SK-N-SH (cell line): ENCODE measurements around the gene CR1. TPM values are rescaled to one million over a fixed set of nuclear protein-coding genes. Genes with fewer than 3 reads are reported as not detected.

Experiments
- CTCF ChIA-PET: fragments of 300-600, 350-600 bp; formaldehyde crosslinking; extraction: SDS; loops from one replicate; lab custom pipeline; 2021; lab: Yijun Ruan, JAX
- POLR2A ChIA-PET: fragments of 350-600 bp; sonication (Branson Sonifier 250); formaldehyde crosslinking; extraction: SDS; loops from one replicate; lab custom pipeline; 2020; ENCODE audit warnings: antibody characterized with exemption, inconsistent platforms; lab: Yijun Ruan, JAX
- DNase-seq: peaks from one replicate; pipeline ENCODE4 v3.0.0; 2012
- H2AFZ ChIP-seq: fragments of 200-600 bp; sonication (generic); 2 replicates; pipeline ENCODE4 v1.8.1; 2016; ENCODE audit warnings: antibody characterized with exemption, mild to moderate bottlenecking, low read depth
- H3F3A ChIP-seq: fragments of 200-600 bp; sonication (generic); replicated peaks from 2 replicates; pipeline ENCODE3; 2016; ENCODE audit warnings: antibody characterized with exemption, mild to moderate bottlenecking; ENCODE audit not compliant: insufficient read depth
- H3K27ac ChIP-seq, 2 experiments: fragments of 200-500 bp in 1 of 2; fragments of 200-600 bp in 1 of 2; sonication (Bioruptor generic) in 1 of 2; sonication (generic), shearing (Covaris generic) in 1 of 2; 2 replicates each; pipeline versions ENCODE4 v1.5.1 to v1.6.1; 2014 to 2016; ENCODE audit warnings: low read depth in 2 of 2, inconsistent platforms in 1 of 2, low read length in 1 of 2, mild to moderate bottlenecking in 1 of 2, mixed read lengths in 1 of 2
- H3K27me3 ChIP-seq: fragments of 200-600 bp; sonication (generic), shearing (Covaris generic); 2 replicates; pipeline ENCODE4 v1.6.1; 2016; ENCODE audit warnings: mixed run types; ENCODE audit not compliant: insufficient read depth
- H3K36me3 ChIP-seq, 2 experiments: fragments of 200-500 bp in 1 of 2; fragments of 200-600 bp in 1 of 2; sonication (Bioruptor generic) in 1 of 2; sonication (generic) in 1 of 2; replicated peaks in 1 of 2; 2 replicates each; pipeline versions ENCODE3 to v1.5.1; 2014 to 2016; ENCODE audit warnings: low read length in 1 of 2, mild to moderate bottlenecking in 1 of 2; ENCODE audit not compliant: insufficient read depth in 2 of 2, control insufficient read depth in 1 of 2
- H3K4me1 ChIP-seq, 2 experiments: fragments of 200-500 bp in 1 of 2; fragments of 200-600 bp in 1 of 2; sonication (Bioruptor generic) in 1 of 2; sonication (generic), shearing (Covaris generic) in 1 of 2; 2 replicates each; pipeline versions ENCODE4 v1.5.1 to v1.6.1; 2014 to 2016; ENCODE audit warnings: low read depth in 1 of 2, low read length in 1 of 2, mixed run types in 1 of 2; ENCODE audit not compliant: insufficient read depth in 2 of 2, control insufficient read depth in 1 of 2
- H3K4me2 ChIP-seq: fragments of 200-600 bp; sonication (generic), shearing (Covaris generic); 2 replicates; pipeline ENCODE4 v1.6.1; 2017; ENCODE audit warnings: mixed run types
- H3K4me3 ChIP-seq, 2 experiments: fragments of 200-500 bp in 1 of 2; fragments of 200-600 bp in 1 of 2; sonication (Bioruptor generic) in 1 of 2; sonication (generic), shearing (Covaris generic) in 1 of 2; 2 replicates each; pipeline versions ENCODE4 v1.5.1 to v1.8.1; 2014 to 2016; ENCODE audit warnings: low read depth in 2 of 2, inconsistent platforms in 1 of 2, low read length in 1 of 2, mild to moderate bottlenecking in 1 of 2, mixed read lengths in 1 of 2, moderate library complexity in 1 of 2
- H3K79me2 ChIP-seq: fragments of 200-600 bp; sonication (generic); 2 replicates; pipeline ENCODE4 v1.8.1; 2017; ENCODE audit warnings: mild to moderate bottlenecking; ENCODE audit not compliant: insufficient read depth
- H3K9ac ChIP-seq: fragments of 200-600 bp; sonication (generic); 2 replicates; pipeline ENCODE4 v1.6.1; 2017; ENCODE audit warnings: mixed run types
- H3K9me2 ChIP-seq: fragments of 200-600 bp; sonication (generic); 2 replicates; pipeline ENCODE4 v1.6.1; 2017; ENCODE audit warnings: mixed run types
- H3K9me3 ChIP-seq: fragments of 200-600 bp; sonication (generic); 2 replicates; pipeline ENCODE4 v1.6.1; 2017; ENCODE audit warnings: mixed run types, mild to moderate bottlenecking, moderate library complexity
- H4K20me1 ChIP-seq: fragments of 200-600 bp; sonication (generic); 2 replicates; pipeline ENCODE4 v1.6.1; 2017; ENCODE audit warnings: mild to moderate bottlenecking, mixed run types; ENCODE audit not compliant: insufficient read depth
- CHD2 ChIP-seq: fragments of 150-350 bp; IDR thresholded peaks from 2 replicates; pipeline ENCODE4 v1.6.1; 2018; ENCODE audit warnings: low read length; ENCODE audit not compliant: partially characterized antibody
- ELF1 ChIP-seq: IDR thresholded peaks from 2 replicates; pipeline ENCODE4 v1.4.0; 2012
- EZH2phosphoT487 ChIP-seq: fragments of 200-600 bp; sonication (generic); IDR thresholded peaks from 2 replicates; pipeline ENCODE4 v1.6.1; 2017; ENCODE audit warnings: low read depth, mixed run types, mild to moderate bottlenecking, antibody characterized with exemption, moderate library complexity, borderline replicate concordance
- FOSL2 ChIP-seq: IDR thresholded peaks from 2 replicates; pipeline ENCODE4 v1.4.0; 2012; ENCODE audit warnings: low read depth, mild to moderate bottlenecking, moderate library complexity, borderline replicate concordance
- FOXM1 ChIP-seq: IDR thresholded peaks from 2 replicates; pipeline ENCODE4 v1.4.0; 2012; ENCODE audit warnings: low read depth, mild to moderate bottlenecking
- GABPA ChIP-seq: IDR thresholded peaks from 2 replicates; pipeline ENCODE4 v1.4.0; 2012; ENCODE audit warnings: low read depth, mild to moderate bottlenecking
- GATA2 ChIP-seq: sonication (generic); formaldehyde crosslinking; IDR thresholded peaks from 2 replicates; pipeline ENCODE4 v1.5.0; 2020; ENCODE audit warnings: mild to moderate bottlenecking, missing genetic modification reagents
- MEF2A ChIP-seq: IDR thresholded peaks from 2 replicates; pipeline ENCODE4 v1.4.0; 2012; ENCODE audit warnings: low read depth, borderline replicate concordance
- NFIC ChIP-seq: IDR thresholded peaks from 2 replicates; pipeline ENCODE4 v1.4.0; 2012; ENCODE audit warnings: borderline replicate concordance
- PBX3 ChIP-seq: IDR thresholded peaks from 2 replicates; pipeline ENCODE4; 2012
- POLR2AphosphoS5 ChIP-seq: IDR thresholded peaks from 2 replicates; pipeline ENCODE4 v1.6.1; 2012; ENCODE audit warnings: low read depth, low read length
- RAD21 ChIP-seq: IDR thresholded peaks from 2 replicates; pipeline ENCODE4 v1.6.1; 2012; ENCODE audit warnings: mild to moderate bottlenecking, low read length
- RCOR1 ChIP-seq: fragments of 150-350 bp; IDR thresholded peaks from 2 replicates; pipeline ENCODE4 v1.6.1; 2017; ENCODE audit warnings: antibody characterized with exemption, low read length
- RFX5 ChIP-seq: IDR thresholded peaks from 2 replicates; pipeline ENCODE4 v1.6.1; 2012; ENCODE audit warnings: mild to moderate bottlenecking, improper control_type of control experiment, low read length
- RXRA ChIP-seq: IDR thresholded peaks from 2 replicates; pipeline ENCODE4 v1.4.0; 2012; ENCODE audit warnings: low read depth, mild to moderate bottlenecking, borderline replicate concordance
- SIN3A ChIP-seq: IDR thresholded peaks from 2 replicates; pipeline ENCODE4 v1.6.1; 2012; ENCODE audit warnings: low read depth, mild to moderate bottlenecking, low read length, moderate library complexity, borderline replicate concordance
- TCF12 ChIP-seq: IDR thresholded peaks from 2 replicates; pipeline ENCODE4 v1.4.0; 2012
- TEAD4 ChIP-seq: IDR thresholded peaks from 2 replicates; pipeline ENCODE4 v1.4.0; 2012; ENCODE audit warnings: mild to moderate bottlenecking, borderline replicate concordance; ENCODE audit not compliant: insufficient read depth
- USF1 ChIP-seq: IDR thresholded peaks from 2 replicates; pipeline ENCODE4 v1.4.0; 2012; ENCODE audit warnings: low read depth, borderline replicate concordance
- WGBS: methylation state at CpG from one replicate; pipeline ENCODE4 v1.1.6; 2017; ENCODE audit warnings: low lambda C conversion rate; 5-methylcytosine and 5-hydroxymethylcytosine counted together
- polyA plus RNA-seq, 3 experiments: library from polyadenylated mRNA; depleted of rRNA; stranded (reverse); fragments of >200 nt; gene quantifications; 2 replicates each; pipeline ENCODE4 v1.2.3, GENCODE V29; 2012
- TF ChIP-seq, protein P1 (sequence below): IDR thresholded peaks from 2 replicates; pipeline ENCODE4 v1.4.0; 2012; ENCODE audit warnings: low read depth, borderline replicate concordance

CR1 gene
- polyA plus RNA-seq, 1 of the 3 experiments (the other 2 are of a cell fraction) = not detected

DNA sequence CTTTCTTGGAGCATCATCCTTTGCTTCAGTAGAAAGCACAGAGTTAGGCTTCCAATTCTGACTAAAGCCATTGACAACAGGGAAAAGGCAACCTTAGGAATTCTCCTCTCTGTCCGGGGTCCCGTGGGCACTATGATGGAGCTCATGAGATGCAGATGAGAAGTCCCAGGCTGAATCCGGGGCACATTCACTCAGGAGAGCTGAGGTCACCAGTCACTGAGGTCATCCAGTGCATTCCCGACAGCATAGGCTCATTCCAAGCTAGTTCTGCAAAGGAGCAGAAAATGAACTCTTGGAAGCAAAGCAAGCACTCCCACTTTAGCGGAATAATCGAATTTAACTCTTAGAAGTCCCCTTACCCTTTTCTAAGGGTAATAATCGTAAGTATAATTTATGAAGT lies 6.8 kb downstream of the CR1 start:
- Histone ChIP-seq H3K27ac (no peak overlapping the region), H3K36me3 (no peaks in the 10 kb centered on the region), H3K4me3 (no peak overlapping the region), H2AFZ (no peak overlapping the region), H3K79me2 (no peaks in the 10 kb centered on the region), H3K9ac (no peak overlapping the region), H3K9me3 (no peaks in the 10 kb centered on the region), H3K27me3 (peaks cover 23% of the 10 kb centered on the region; the same call in 1 of the 2 replicates), H4K20me1 (no peaks in the 10 kb centered on the region), H3K4me1 (no peaks in the 10 kb centered on the region), H3K4me2 (no peak overlapping the region), H3F3A (no peaks in the 10 kb centered on the region), H3K9me2 (no peaks in the 10 kb centered on the region)
- POLR2A ChIA-PET = no interaction called here
- DNase-seq = no peak
- no peak for TF ChIP-seq RAD21
- no peak for TF ChIP-seq USF1
- no peak for TF ChIP-seq SIN3A
- TF ChIP-seq NFIC = no peak
- no peak for TF ChIP-seq RFX5
- TF ChIP-seq TCF12 = no peak
- no peak for TF ChIP-seq MEF2A
- no peak for TF ChIP-seq RCOR1
- TF ChIP-seq TEAD4 = no peak
- no peak for TF ChIP-seq POLR2AphosphoS5
- no peak for TF ChIP-seq GATA2 (CRISPR knock-in tag)
- TF ChIP-seq EZH2phosphoT487 = no peak
- TF ChIP-seq ELF1 = no peak
- TF ChIP-seq PBX3 = no peak
- TF ChIP-seq, protein P1, sequence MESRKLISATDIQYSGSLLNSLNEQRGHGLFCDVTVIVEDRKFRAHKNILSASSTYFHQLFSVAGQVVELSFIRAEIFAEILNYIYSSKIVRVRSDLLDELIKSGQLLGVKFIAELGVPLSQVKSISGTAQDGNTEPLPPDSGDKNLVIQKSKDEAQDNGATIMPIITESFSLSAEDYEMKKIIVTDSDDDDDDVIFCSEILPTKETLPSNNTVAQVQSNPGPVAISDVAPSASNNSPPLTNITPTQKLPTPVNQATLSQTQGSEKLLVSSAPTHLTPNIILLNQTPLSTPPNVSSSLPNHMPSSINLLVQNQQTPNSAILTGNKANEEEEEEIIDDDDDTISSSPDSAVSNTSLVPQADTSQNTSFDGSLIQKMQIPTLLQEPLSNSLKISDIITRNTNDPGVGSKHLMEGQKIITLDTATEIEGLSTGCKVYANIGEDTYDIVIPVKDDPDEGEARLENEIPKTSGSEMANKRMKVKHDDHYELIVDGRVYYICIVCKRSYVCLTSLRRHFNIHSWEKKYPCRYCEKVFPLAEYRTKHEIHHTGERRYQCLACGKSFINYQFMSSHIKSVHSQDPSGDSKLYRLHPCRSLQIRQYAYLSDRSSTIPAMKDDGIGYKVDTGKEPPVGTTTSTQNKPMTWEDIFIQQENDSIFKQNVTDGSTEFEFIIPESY = no peak
- TF ChIP-seq GABPA = no peak
- no peak for TF ChIP-seq FOXM1
- CTCF ChIA-PET = interaction anchor here (0.5 kb wide), 1 partner anchor 394 kb away, joined by 5 read pairs; no protein-coding TSS in a partner anchor
- 0% methylated on average over 6 of the region's 7 CpGs for WGBS

DNA sequence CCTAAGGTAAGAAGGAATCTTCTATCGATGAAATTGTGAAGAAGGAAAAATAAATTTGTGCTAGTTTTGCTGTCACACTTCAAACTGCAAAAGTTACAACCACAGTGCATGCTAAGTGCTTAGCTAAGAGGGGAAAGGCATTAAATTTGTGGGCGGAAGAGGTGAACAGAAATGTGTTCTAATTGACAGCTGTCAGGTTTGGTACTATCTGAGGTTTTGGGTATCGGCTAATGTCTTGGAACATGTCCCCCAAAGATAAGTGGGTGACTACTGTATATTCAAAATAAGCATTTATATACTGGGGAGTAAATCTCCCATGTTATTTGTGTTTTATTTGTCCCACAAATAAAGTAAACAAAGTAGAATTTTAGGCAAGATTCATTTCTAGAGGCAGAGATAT lies 8.0 kb downstream of the CR1 start:
- H3K9ac ChIP-seq = no peak overlapping the region
- TF ChIP-seq RXRA (no peak), TCF12 (no peak), USF1 (no peak), RAD21 (no peak), EZH2phosphoT487 (no peak), CHD2 (no peak), FOSL2 (no peak), RFX5 (no peak), TEAD4 (no peak)
- TF ChIP-seq, all 33 proteins: peak for 0
- H3K9me3 ChIP-seq = no peaks in the 10 kb centered on the region
- H3F3A ChIP-seq = no peaks in the 10 kb centered on the region
- no peak overlapping the region for H2AFZ ChIP-seq
- 3% methylated on average over 3 of the region's 3 CpGs for WGBS
- DNase-seq = no peak
- no peak overlapping the region for H3K4me3 ChIP-seq
- H3K9me2 ChIP-seq = no peaks in the 10 kb centered on the region
- H3K4me1 ChIP-seq = no peaks in the 10 kb centered on the region
- H4K20me1 ChIP-seq = no peaks in the 10 kb centered on the region
- no peaks in the 10 kb centered on the region for H3K79me2 ChIP-seq
- POLR2A ChIA-PET = no interaction called here
- CTCF ChIA-PET = no interaction called here
- H3K36me3 ChIP-seq = no peaks in the 10 kb centered on the region
- peaks cover 15% of the 10 kb centered on the region; the same call in 1 of the 2 replicates for H3K27me3 ChIP-seq
- no peak overlapping the region for H3K27ac ChIP-seq
- H3K4me2 ChIP-seq = no peak overlapping the region
